DMS114 treated with DMSO at 0.1 percent for 48 hours (cell line): ENCODE results near the gene GLIS1.

Experiments
- DNase-seq: peaks from one replicate; lab custom pipeline; 2025; ENCODE audit not compliant: unreplicated experiment; lab: John Stamatoyannopoulos, UW

GLIS1 gene

GRCh38 chr1:53513846-53514245 lies 225.1 kb downstream of the GLIS1 start:
- DNase-seq, result no peak

- DNase-seq, result no peak
Observed at GRCh38 chr1:53512807-53513755, 225.9 kb downstream of the GLIS1 start.

- no peak for DNase-seq
Observed at GRCh38 chr1:53511933-53512806, 226.8 kb downstream of the GLIS1 start.

- no peak for DNase-seq
Observed at GRCh38 chr1:53511323-53511932, 227.5 kb downstream of the GLIS1 start.

- no peak for DNase-seq
Observed at GRCh38 chr1:53510215-53510614, 228.7 kb downstream of the GLIS1 start.

- no peak for DNase-seq
Observed at GRCh38 chr1:53509775-53510174, 229.2 kb downstream of the GLIS1 start.

- DNase-seq, result no peak
Observed at GRCh38 chr1:53508991-53509666, 229.8 kb downstream of the GLIS1 start.

GRCh38 chr1:53508056-53508990 lies 230.6 kb downstream of the GLIS1 start:
- DNase-seq, result no peak

GRCh38 chr1:53507116-53507820 lies 231.7 kb downstream of the GLIS1 start:
- DNase-seq, result no peak

GRCh38 chr1:53506355-53507050 lies 232.5 kb downstream of the GLIS1 start:
- no peak for DNase-seq

- DNase-seq, result no peak
Observed at GRCh38 chr1:53505891-53506290, 233.1 kb downstream of the GLIS1 start.

- no peak for DNase-seq
Observed at GRCh38 chr1:53505401-53505800, 233.6 kb downstream of the GLIS1 start.

- no peak for DNase-seq
Observed at GRCh38 chr1:53504901-53505300, 234.1 kb downstream of the GLIS1 start.

GRCh38 chr1:53503433-53504217 lies 235.3 kb downstream of the GLIS1 start:
- DNase-seq, result no peak

- DNase-seq, result no peak
Observed at GRCh38 chr1:53502641-53503432, 236.1 kb downstream of the GLIS1 start.

- no peak for DNase-seq
Observed at GRCh38 chr1:53501065-53502005, 237.6 kb downstream of the GLIS1 start.
